ENCODE data around the gene SPO11.

The SPO11 gene

GRCh38 chr20:57352305-57352704 lies 22.7 kb downstream of the SPO11 start:
- H3K36me3 ChIP-seq (replicated peaks): peaks cover 25% of the 10 kb centered on the region
- no peak for DNase-seq
- no peak overlapping the region for H3K27ac ChIP-seq
- TF ChIP-seq CTCF (IDR thresholded peaks at IDR 0.05; ENCODE audit: low read depth, low read length, missing control alignments): no peak
- H3K27me3 ChIP-seq (replicated peaks): no peaks in the 10 kb centered on the region
- H3K4me3 ChIP-seq (ENCODE audit: low read depth, low read length): peak overlapping the region; percentile 97
- in situ Hi-C loops (cut with HindIII; ENCODE audit: low pct_ligation_motif_present, low sequenced_read_pairs): no loop called here

DNA sequence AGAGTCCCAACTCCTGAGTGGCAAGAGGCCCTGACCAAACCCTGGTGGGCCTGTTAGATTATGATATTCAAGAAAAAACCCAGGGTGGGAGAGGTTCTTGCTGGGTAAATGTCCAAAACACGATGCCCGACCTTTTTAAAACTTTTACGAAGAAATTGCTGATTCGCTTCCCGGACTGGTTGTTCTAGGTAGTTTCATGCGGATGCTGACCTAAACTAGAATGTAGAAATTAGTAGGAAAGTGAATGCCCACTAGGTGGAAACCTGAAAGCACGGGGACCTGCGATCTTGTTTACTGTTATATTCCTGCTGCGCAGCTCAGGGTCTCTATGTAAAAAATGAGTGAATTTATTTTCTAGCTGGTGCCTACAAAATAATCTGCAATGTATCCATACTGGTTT lies 23.7 kb downstream of the SPO11 start:
- no peak overlapping the region for H3K27ac ChIP-seq
- TF ChIP-seq CTCF (IDR thresholded peaks at IDR 0.05; ENCODE audit: low read depth, low read length, missing control alignments): no peak
- in situ Hi-C loops (cut with HindIII; ENCODE audit: low pct_ligation_motif_present, low sequenced_read_pairs): no loop called here
- H3K36me3 ChIP-seq (replicated peaks): peaks cover 25% of the 10 kb centered on the region
- H3K4me3 ChIP-seq (ENCODE audit: low read depth, low read length): no peak overlapping the region
- H3K27me3 ChIP-seq (replicated peaks): no peaks in the 10 kb centered on the region
- no peak for DNase-seq

DNA sequence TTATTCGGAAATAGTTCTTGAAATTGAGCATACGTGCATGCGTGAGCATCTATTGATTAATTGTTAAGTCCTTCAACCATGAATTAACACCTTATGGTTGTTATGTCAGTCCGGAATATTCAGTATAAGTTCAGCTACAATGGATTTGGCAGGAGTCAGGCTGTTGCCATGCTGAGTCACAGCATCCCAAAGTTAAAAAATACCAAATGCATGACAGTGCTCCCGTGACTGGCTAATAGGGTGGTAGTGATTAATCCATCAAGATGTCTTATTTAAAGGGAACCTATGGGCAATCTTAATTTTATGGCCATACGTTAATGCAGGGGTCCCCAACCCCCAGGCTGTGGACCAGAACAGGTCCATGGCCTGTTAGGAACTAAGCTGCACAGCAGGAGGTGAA lies 31.9 kb downstream of the SPO11 start:
- Histone ChIP-seq H3K27me3 (replicated peaks) (no peaks in the 10 kb centered on the region), H3K36me3 (replicated peaks) (peaks cover 20% of the 10 kb centered on the region), H3K27ac (peak overlapping the region; percentile 33), H3K4me3 (ENCODE audit: low read depth, low read length) (no peak overlapping the region)
- TF ChIP-seq CTCF (IDR thresholded peaks at IDR 0.05; ENCODE audit: low read depth, low read length, missing control alignments): no peak
- peak; percentile 77 for DNase-seq
- in situ Hi-C loops (cut with HindIII; ENCODE audit: low pct_ligation_motif_present, low sequenced_read_pairs): no loop called here

DNA sequence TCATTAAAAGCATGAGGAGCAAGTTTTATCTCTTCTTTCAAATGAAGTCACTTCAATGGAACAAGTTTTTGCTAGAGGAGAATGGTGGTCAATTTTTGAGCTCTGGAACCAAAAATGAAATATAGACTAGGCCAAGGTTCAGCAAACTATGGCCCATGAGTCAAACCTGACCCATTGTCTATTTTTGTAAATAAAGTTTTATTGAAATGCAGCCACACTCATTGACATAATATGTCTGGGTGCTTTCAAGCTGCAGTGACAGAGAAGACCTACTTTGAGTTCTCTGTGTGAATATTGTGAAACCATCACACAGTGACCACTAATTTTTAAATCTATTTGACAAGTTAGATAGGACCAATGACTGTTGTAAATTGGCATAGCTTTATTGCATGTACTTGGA lies 34.8 kb downstream of the SPO11 start:
- in situ Hi-C loops (cut with HindIII; ENCODE audit: low pct_ligation_motif_present, low sequenced_read_pairs): no loop called here
- no peak for DNase-seq
- Histone ChIP-seq H3K27me3 (replicated peaks) (no peaks in the 10 kb centered on the region), H3K27ac (no peak overlapping the region), H3K36me3 (replicated peaks) (peaks cover 33% of the 10 kb centered on the region), H3K4me3 (ENCODE audit: low read depth, low read length) (no peak overlapping the region)
- TF ChIP-seq CTCF (IDR thresholded peaks at IDR 0.05; ENCODE audit: low read depth, low read length, missing control alignments): no peak

DNA sequence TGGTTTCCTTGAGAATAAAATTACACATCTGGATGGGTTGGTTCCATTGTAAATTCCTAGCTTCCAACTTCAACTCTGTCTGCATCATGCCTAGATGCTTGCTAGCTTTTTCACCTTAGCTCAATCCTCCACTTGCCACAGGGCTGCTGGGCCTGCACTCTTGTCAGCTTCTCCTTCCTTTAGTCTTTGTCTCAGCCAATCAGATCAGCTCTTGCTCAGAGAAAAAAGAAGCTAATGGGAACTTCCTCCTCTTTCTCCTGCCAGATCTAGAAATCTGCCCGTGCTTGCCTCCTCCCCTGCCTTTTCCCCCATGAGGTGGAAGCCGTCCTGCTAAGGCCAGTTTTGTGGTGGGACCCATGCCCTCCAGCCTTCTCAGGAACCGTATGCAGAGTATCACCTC lies 40.0 kb downstream of the SPO11 start:
- Histone ChIP-seq H3K36me3 (replicated peaks) (peaks cover 63% of the 10 kb centered on the region), H3K27me3 (replicated peaks) (no peaks in the 10 kb centered on the region), H3K27ac (no peak overlapping the region), H3K4me3 (ENCODE audit: low read depth, low read length) (no peak overlapping the region)
- TF ChIP-seq CTCF (IDR thresholded peaks at IDR 0.05; ENCODE audit: low read depth, low read length, missing control alignments): no peak
- no peak for DNase-seq
- in situ Hi-C loops (cut with HindIII; ENCODE audit: low pct_ligation_motif_present, low sequenced_read_pairs): no loop called here

DNA sequence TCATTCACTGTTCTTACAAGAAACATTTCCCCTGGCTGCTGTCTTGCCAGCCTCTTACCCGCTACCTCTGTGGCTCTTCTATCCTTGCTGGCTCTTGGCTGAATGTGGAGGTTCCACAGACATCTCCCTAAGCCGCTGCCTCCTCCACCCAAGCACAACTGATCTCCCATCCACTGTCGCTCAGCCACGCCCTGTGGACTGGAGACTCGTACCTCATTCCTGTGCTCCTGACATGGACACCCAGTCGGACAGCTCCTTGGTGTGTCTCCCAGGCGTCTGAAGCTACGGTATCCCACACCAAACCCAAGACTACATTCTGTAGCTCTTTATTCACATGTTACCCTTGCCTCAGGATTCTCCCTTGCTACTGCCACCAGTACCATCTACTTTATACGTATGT lies 40.7 kb downstream of the SPO11 start:
- Histone ChIP-seq H3K4me3 (ENCODE audit: low read depth, low read length) (no peak overlapping the region), H3K27me3 (replicated peaks) (no peaks in the 10 kb centered on the region), H3K27ac (no peak overlapping the region), H3K36me3 (replicated peaks) (peaks cover 68% of the 10 kb centered on the region)
- no peak for DNase-seq
- TF ChIP-seq CTCF (IDR thresholded peaks at IDR 0.05; ENCODE audit: low read depth, low read length, missing control alignments): no peak
- in situ Hi-C loops (cut with HindIII; ENCODE audit: low pct_ligation_motif_present, low sequenced_read_pairs): no loop called here

Measured in brain microvascular endothelial cell (primary cell).